ENCODE measurements around the gene ZNF700.
A peak's percentile ranks its signal among the peaks of the same experiment; 100 is the strongest.
"Not testable (repeated sequence)": the region's sequence is repeated elsewhere in the genome, so short reads cannot be mapped to it uniquely, and the experiment has no call there.

ZNF700 gene

DNA sequence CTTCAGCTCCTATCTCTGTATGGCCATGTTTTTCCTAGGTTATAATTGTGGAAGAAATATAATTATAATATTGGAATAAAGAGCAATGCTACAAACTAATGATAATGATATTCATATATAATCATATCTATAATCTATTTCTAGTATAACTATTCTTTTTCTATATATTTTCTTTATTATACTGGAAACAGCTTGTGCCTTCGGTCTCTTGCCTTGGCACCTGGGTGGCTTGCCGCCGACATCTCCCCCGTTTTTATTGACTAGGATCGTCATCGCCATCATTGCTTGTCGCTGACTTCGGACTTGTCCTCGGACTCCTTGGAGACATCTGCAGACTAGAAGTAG lies 64.2 kb downstream of the ZNF700 start:
- TF ChIP-seq CTCF (conservative IDR thresholded peaks at IDR 0.05; ENCODE audit: control insufficient read depth, insufficient read depth, low read depth, low read length), result no peak
- DNase-seq (ENCODE audit: low read depth), result no peak
- peak overlapping the region; percentile 90 for H3K4me3 ChIP-seq (ENCODE audit: control insufficient read depth, low read depth, low read length)

GRCh38 chr19:11991921-11992320 lies 67.0 kb downstream of the ZNF700 start:
- DNase-seq (ENCODE audit: low read depth); H3K4me3 ChIP-seq (ENCODE audit: control insufficient read depth, low read depth, low read length): not testable (repeated sequence)

DNA sequence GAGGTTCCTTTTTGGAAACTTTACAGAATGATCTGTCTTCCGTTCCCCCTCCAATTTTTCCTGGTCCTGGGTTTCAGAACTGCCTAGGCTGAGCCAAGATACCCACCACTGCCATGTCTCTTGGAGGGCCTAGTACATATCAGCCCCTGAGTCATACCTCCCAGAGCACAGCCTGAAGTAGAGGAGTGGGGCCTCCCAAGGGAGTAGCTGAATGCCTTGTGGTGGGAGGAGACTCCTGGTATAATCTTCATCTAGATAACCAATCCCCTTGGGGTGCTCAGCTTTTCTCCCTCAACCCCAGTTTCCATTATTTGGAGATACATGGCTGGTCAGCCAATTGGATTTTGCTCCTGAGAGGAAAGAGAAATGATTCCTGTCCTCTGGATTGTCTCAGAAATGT lies 70.3 kb downstream of the ZNF700 start:
- peak; percentile 38 for DNase-seq (ENCODE audit: low read depth)
- no peak for TF ChIP-seq CTCF (conservative IDR thresholded peaks at IDR 0.05; ENCODE audit: control insufficient read depth, insufficient read depth, low read depth, low read length)
- H3K4me3 ChIP-seq (ENCODE audit: control insufficient read depth, low read depth, low read length), result no peak overlapping the region
